HEK293 (cell line): ENCODE measurements around the gene ARPC4.

ENCODE experiments used
- CTCF ChIA-PET: fragments of 350-600 bp; formaldehyde crosslinking; extraction: SDS; loops from one replicate; lab custom pipeline; 2021; ENCODE audit warnings: antibody characterized with exemption; lab: Yijun Ruan, JAX
- POLR2A ChIA-PET: fragments of 300-600 bp; formaldehyde crosslinking; extraction: SDS; loops from one replicate; lab custom pipeline; 2020; ENCODE audit warnings: antibody characterized with exemption, inconsistent platforms; lab: Yijun Ruan, JAX
- H3K27ac ChIP-seq: fragments of 200-500 bp; sonication (Bioruptor generic); 2 replicates; pipeline ENCODE4 v1.5.1; 2014; ENCODE audit warnings: low read depth, low read length, control low read depth, inconsistent platforms; ENCODE audit errors: extremely low read depth
- H3K36me3 ChIP-seq, 2 experiments: fragments of 200-500 bp in 1 of 2; sonication (Bioruptor generic) in 1 of 2; 1 replicate in 1 of 2; 2 replicates in 1 of 2; pipeline ENCODE4 v1.5.1; 2014 to 2017; ENCODE audit warnings: inconsistent platforms in 2 of 2, low read length in 2 of 2; ENCODE audit not compliant: control insufficient read depth in 2 of 2, insufficient read depth in 1 of 2
- H3K4me1 ChIP-seq: fragments of 200-500 bp; sonication (Bioruptor generic); 2 replicates; pipeline ENCODE4 v1.5.1; 2014; ENCODE audit warnings: mild to moderate bottlenecking, low read length, inconsistent platforms; ENCODE audit not compliant: control insufficient read depth, insufficient read depth
- H3K4me3 ChIP-seq: 2 replicates; pipeline ENCODE4 v1.5.1; 2011; ENCODE audit warnings: low read depth, mild to moderate bottlenecking, control low read depth, low read length, moderate library complexity
- H3K9me3 ChIP-seq: fragments of 200-500 bp; sonication (Bioruptor generic); 2 replicates; pipeline ENCODE4 v1.5.1; 2014; ENCODE audit warnings: low read depth, low read length, inconsistent platforms; ENCODE audit not compliant: control insufficient read depth, insufficient read depth
- GLIS1 ChIP-seq: fragments of 450-650 bp; formaldehyde crosslinking; IDR thresholded peaks from 2 replicates; pipeline ENCODE4 v1.5.1; 2016; ENCODE audit warnings: missing biosample characterization, missing genetic modification characterization
- KLF10 ChIP-seq: fragments of 450-650 bp; IDR thresholded peaks from 2 replicates; pipeline ENCODE4 v1.5.1; 2018; ENCODE audit warnings: missing biosample characterization, mild to moderate bottlenecking, missing genetic modification characterization
- KLF16 ChIP-seq: fragments of 450-650 bp; formaldehyde crosslinking; IDR thresholded peaks from 2 replicates; pipeline ENCODE4 v1.5.1; 2017; ENCODE audit warnings: missing biosample characterization, missing genetic modification characterization
- MZF1 ChIP-seq: fragments of 450-650 bp; formaldehyde crosslinking; IDR thresholded peaks from 2 replicates; pipeline ENCODE4 v1.5.1; 2017; ENCODE audit warnings: missing biosample characterization, missing genetic modification characterization, borderline replicate concordance
- SP7 ChIP-seq: fragments of 450-650 bp; formaldehyde crosslinking; IDR thresholded peaks from 2 replicates; pipeline ENCODE4 v1.5.1; 2016; ENCODE audit warnings: missing biosample characterization, missing genetic modification characterization
- WT1 ChIP-seq: fragments of 450-650 bp; formaldehyde crosslinking; IDR thresholded peaks from 2 replicates; pipeline ENCODE4 v1.5.1; 2016; ENCODE audit warnings: missing biosample characterization, missing genetic modification characterization
- ZBTB48 ChIP-seq: fragments of 450-650 bp; formaldehyde crosslinking; IDR thresholded peaks from 2 replicates; pipeline ENCODE4 v1.5.1; 2016; ENCODE audit warnings: missing biosample characterization, missing genetic modification characterization
- ZFHX2 ChIP-seq: fragments of 450-650 bp; formaldehyde crosslinking; conservative IDR thresholded peaks from 2 replicates; pipeline ENCODE4 v1.5.1; 2016; ENCODE audit warnings: missing biosample characterization, missing genetic modification characterization
- ZNF311 ChIP-seq: fragments of 450-650 bp; formaldehyde crosslinking; IDR thresholded peaks from 2 replicates; pipeline ENCODE4 v1.5.1; 2017; ENCODE audit warnings: missing biosample characterization, missing genetic modification characterization, borderline replicate concordance
- ZNF341 ChIP-seq: fragments of 450-650 bp; formaldehyde crosslinking; IDR thresholded peaks from 2 replicates; pipeline ENCODE4; 2016; ENCODE audit warnings: low read depth, missing biosample characterization, missing genetic modification characterization
- ZNF354C ChIP-seq: fragments of 450-650 bp; formaldehyde crosslinking; IDR thresholded peaks from 2 replicates; pipeline ENCODE4 v1.5.1; 2016; ENCODE audit warnings: missing biosample characterization, missing genetic modification characterization, low read depth, borderline replicate concordance
- ZNF514 ChIP-seq: fragments of 450-650 bp; formaldehyde crosslinking; IDR thresholded peaks from 2 replicates; pipeline ENCODE4 v1.5.1; 2016; ENCODE audit warnings: missing biosample characterization, missing genetic modification characterization
- ZNF555 ChIP-seq: fragments of 450-650 bp; formaldehyde crosslinking; conservative IDR thresholded peaks from 2 replicates; pipeline ENCODE4 v1.5.1; 2017; ENCODE audit warnings: missing biosample characterization, mild to moderate bottlenecking, missing genetic modification characterization, inconsistent platforms
- ZNF560 ChIP-seq: fragments of 450-650 bp; formaldehyde crosslinking; IDR thresholded peaks from 2 replicates; pipeline ENCODE4 v1.5.1; 2017; ENCODE audit warnings: missing biosample characterization, missing genetic modification characterization, borderline replicate concordance
- ZNF610 ChIP-seq: fragments of 450-650 bp; formaldehyde crosslinking; IDR thresholded peaks from 2 replicates; pipeline ENCODE4 v1.5.1; 2016; ENCODE audit warnings: missing biosample characterization, missing genetic modification characterization, borderline replicate concordance
- ZNF623 ChIP-seq: fragments of 450-650 bp; formaldehyde crosslinking; IDR thresholded peaks from 2 replicates; pipeline ENCODE4 v1.5.1; 2016; ENCODE audit warnings: missing biosample characterization, missing genetic modification characterization
- ZNF624 ChIP-seq: fragments of 450-650 bp; formaldehyde crosslinking; IDR thresholded peaks from 2 replicates; pipeline ENCODE4 v1.5.1; 2017; ENCODE audit warnings: missing biosample characterization, missing genetic modification characterization
- ZNF660 ChIP-seq: fragments of 450-650 bp; IDR thresholded peaks from 2 replicates; pipeline ENCODE4 v1.5.1; 2018; ENCODE audit warnings: missing biosample characterization, mild to moderate bottlenecking, missing genetic modification characterization
- ZNF785 ChIP-seq: fragments of 450-650 bp; formaldehyde crosslinking; IDR thresholded peaks from 2 replicates; pipeline ENCODE4 v1.5.1; 2016; ENCODE audit warnings: missing biosample characterization, missing genetic modification characterization
- ZSCAN16 ChIP-seq: fragments of 450-650 bp; formaldehyde crosslinking; IDR thresholded peaks from 2 replicates; pipeline ENCODE4 v1.5.1; 2016; ENCODE audit warnings: missing biosample characterization, missing genetic modification characterization
- ZSCAN30 ChIP-seq: fragments of 450-650 bp; IDR thresholded peaks from 2 replicates; pipeline ENCODE4 v1.5.1; 2018; ENCODE audit warnings: missing biosample characterization, mild to moderate bottlenecking, missing genetic modification characterization, moderate library complexity
- TF ChIP-seq, protein P1 (sequence below): fragments of 450-650 bp; formaldehyde crosslinking; IDR thresholded peaks from 2 replicates; pipeline ENCODE4 v1.5.1; 2017; ENCODE audit warnings: missing biosample characterization, missing genetic modification characterization
- TF ChIP-seq, protein P2 (sequence below): fragments of 450-650 bp; formaldehyde crosslinking; IDR thresholded peaks from 2 replicates; pipeline ENCODE4 v1.5.1; 2016; ENCODE audit warnings: missing biosample characterization, missing genetic modification characterization
- TF ChIP-seq, protein P3 (sequence below): fragments of 450-650 bp; formaldehyde crosslinking; conservative IDR thresholded peaks from 2 replicates; pipeline ENCODE4 v1.5.1; 2016; ENCODE audit warnings: low read depth, missing biosample characterization, missing genetic modification characterization
- TF ChIP-seq, protein P4 (sequence below): fragments of 450-650 bp; formaldehyde crosslinking; IDR thresholded peaks from 2 replicates; pipeline ENCODE4 v1.5.1; 2017; ENCODE audit warnings: missing biosample characterization, missing genetic modification characterization
- TF ChIP-seq, protein P5 (sequence below): fragments of 450-650 bp; formaldehyde crosslinking; IDR thresholded peaks from 2 replicates; pipeline ENCODE4 v1.5.1; 2016; ENCODE audit warnings: missing biosample characterization, missing genetic modification characterization

ARPC4 gene

DNA sequence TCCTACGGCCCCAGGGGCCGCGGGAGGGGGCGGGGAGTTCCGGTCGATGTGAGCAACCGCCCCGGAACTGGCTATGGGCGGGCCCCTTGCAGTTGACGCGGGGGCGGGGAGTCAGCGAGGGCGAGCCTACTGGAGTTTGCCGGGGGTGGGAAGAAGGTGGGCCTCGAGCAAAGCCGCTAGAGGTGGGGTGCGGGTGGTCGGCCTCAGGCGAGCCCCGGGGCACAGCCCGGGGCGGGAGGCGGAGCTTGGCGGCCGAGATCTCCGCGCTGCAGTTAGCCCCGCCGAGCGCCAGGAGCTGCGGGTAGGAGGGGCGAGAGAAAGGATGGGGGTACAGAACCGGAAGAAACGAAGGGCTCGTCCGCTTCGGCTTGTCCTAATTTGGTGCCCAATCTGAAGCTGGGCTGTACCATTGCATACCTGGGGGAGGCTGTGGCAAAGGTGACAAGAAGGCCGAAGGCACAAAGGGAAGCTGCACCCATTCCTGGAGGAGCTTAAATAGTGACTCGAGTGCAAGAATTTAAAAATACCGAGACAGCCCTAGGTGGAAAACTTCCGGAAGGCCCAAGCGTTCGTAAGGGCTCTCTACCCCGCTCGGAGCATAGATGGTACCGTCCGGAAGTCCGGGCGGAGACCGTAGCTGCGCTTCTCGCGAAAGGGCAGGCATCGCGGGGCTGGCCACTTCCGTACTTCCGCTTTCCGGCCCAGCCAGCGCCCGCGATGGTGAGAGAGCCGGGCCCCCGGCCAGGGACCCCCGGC, at the start of gene ARPC4, which contains the start of gene TADA3 (continued):
- TF ChIP-seq KLF10 (tag by site-specific recombination) (peak; percentile 96), ZNF610 (tag by site-specific recombination) (no peak), SP7 (tag by site-specific recombination) (peak; percentile 80), ZNF354C (tag by site-specific recombination) (no peak), GLIS1 (peak; percentile 63), ZNF560 (tag by site-specific recombination) (no peak), KLF16 (tag by site-specific recombination) (peak; percentile 64), ZFHX2 (tag by site-specific recombination) (peak; percentile 98), ZNF341 (tag by site-specific recombination) (peak; percentile 31; the same call in 1 of the 2 replicates), ZNF624 (no peak), ZNF311 (no peak), ZNF660 (tag by site-specific recombination) (peak; percentile 80; the same call in 1 of the 2 replicates)
- TF ChIP-seq, protein P1, sequence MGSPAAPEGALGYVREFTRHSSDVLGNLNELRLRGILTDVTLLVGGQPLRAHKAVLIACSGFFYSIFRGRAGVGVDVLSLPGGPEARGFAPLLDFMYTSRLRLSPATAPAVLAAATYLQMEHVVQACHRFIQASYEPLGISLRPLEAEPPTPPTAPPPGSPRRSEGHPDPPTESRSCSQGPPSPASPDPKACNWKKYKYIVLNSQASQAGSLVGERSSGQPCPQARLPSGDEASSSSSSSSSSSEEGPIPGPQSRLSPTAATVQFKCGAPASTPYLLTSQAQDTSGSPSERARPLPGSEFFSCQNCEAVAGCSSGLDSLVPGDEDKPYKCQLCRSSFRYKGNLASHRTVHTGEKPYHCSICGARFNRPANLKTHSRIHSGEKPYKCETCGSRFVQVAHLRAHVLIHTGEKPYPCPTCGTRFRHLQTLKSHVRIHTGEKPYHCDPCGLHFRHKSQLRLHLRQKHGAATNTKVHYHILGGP (tag by site-specific recombination), result no peak
- TF ChIP-seq, protein P2, sequence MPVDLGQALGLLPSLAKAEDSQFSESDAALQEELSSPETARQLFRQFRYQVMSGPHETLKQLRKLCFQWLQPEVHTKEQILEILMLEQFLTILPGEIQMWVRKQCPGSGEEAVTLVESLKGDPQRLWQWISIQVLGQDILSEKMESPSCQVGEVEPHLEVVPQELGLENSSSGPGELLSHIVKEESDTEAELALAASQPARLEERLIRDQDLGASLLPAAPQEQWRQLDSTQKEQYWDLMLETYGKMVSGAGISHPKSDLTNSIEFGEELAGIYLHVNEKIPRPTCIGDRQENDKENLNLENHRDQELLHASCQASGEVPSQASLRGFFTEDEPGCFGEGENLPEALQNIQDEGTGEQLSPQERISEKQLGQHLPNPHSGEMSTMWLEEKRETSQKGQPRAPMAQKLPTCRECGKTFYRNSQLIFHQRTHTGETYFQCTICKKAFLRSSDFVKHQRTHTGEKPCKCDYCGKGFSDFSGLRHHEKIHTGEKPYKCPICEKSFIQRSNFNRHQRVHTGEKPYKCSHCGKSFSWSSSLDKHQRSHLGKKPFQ (tag by site-specific recombination), result no peak
- TF ChIP-seq, protein P3, sequence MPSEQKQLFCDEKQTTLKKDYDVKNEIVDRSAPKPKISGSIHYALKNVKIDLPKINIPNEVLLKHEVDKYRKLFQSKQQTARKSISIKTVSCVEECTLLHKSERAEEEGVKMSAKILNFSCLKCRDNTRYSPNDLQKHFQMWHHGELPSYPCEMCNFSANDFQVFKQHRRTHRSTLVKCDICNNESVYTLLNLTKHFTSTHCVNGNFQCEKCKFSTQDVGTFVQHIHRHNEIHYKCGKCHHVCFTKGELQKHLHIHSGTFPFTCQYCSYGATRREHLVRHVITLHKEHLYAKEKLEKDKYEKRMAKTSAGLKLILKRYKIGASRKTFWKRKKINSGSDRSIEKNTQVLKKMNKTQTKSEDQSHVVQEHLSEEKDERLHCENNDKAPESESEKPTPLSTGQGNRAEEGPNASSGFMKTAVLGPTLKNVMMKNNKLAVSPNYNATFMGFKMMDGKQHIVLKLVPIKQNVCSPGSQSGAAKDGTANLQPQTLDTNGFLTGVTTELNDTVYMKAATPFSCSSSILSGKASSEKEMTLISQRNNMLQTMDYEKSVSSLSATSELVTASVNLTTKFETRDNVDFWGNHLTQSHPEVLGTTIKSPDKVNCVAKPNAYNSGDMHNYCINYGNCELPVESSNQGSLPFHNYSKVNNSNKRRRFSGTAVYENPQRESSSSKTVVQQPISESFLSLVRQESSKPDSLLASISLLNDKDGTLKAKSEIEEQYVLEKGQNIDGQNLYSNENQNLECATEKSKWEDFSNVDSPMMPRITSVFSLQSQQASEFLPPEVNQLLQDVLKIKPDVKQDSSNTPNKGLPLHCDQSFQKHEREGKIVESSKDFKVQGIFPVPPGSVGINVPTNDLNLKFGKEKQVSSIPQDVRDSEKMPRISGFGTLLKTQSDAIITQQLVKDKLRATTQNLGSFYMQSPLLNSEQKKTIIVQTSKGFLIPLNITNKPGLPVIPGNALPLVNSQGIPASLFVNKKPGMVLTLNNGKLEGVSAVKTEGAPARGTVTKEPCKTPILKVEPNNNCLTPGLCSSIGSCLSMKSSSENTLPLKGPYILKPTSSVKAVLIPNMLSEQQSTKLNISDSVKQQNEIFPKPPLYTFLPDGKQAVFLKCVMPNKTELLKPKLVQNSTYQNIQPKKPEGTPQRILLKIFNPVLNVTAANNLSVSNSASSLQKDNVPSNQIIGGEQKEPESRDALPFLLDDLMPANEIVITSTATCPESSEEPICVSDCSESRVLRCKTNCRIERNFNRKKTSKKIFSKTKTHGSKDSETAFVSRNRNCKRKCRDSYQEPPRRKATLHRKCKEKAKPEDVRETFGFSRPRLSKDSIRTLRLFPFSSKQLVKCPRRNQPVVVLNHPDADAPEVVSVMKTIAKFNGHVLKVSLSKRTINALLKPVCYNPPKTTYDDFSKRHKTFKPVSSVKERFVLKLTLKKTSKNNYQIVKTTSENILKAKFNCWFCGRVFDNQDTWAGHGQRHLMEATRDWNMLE, result peak; percentile 84

DNA sequence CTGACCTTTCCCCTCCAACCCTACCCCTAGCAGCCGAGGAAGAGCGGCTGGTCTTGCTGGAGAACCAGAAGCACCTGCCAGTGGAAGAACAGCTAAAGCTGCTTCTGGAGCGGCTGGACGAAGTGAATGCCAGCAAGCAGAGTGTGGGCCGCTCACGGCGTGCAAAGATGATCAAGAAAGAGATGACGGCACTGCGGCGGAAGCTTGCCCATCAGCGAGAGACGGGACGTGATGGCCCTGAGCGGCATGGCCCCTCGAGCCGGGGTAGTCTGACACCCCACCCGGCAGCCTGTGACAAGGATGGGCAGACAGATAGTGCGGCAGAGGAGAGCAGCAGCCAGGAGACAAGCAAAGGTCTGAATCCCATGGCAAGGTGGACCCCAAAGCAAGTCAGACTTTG, 49.3 kb upstream of the ARPC4 start:
- no peaks in the 10 kb centered on the region for H3K4me1 ChIP-seq
- H3K9me3 ChIP-seq, result no peaks in the 10 kb centered on the region
- H3K36me3 ChIP-seq, result peaks cover 17 to 100% of the 10 kb centered on the region in 2 experiments
- ChIA-PET POLR2A (interaction anchor here (0.5 kb wide), 1 partner anchor 55 kb away, joined by 3 read pairs; no protein-coding TSS in a partner anchor), CTCF (interaction anchor here (0.9 kb wide), 1 partner anchor 8 kb away, joined by 3 read pairs; no protein-coding TSS in a partner anchor)
- no peak overlapping the region for H3K4me3 ChIP-seq
- no peak overlapping the region for H3K27ac ChIP-seq
- TF ChIP-seq WT1 (tag by site-specific recombination) (no peak), ZNF623 (no peak), ZNF785 (tag by site-specific recombination) (no peak), ZBTB48 (tag by site-specific recombination) (no peak), MZF1 (tag by site-specific recombination) (no peak), SP7 (tag by site-specific recombination) (no peak), ZSCAN30 (tag by site-specific recombination) (no peak), ZNF514 (tag by site-specific recombination) (no peak), ZSCAN16 (tag by site-specific recombination) (no peak), ZNF555 (tag by site-specific recombination) (no peak)
- TF ChIP-seq, protein P4, sequence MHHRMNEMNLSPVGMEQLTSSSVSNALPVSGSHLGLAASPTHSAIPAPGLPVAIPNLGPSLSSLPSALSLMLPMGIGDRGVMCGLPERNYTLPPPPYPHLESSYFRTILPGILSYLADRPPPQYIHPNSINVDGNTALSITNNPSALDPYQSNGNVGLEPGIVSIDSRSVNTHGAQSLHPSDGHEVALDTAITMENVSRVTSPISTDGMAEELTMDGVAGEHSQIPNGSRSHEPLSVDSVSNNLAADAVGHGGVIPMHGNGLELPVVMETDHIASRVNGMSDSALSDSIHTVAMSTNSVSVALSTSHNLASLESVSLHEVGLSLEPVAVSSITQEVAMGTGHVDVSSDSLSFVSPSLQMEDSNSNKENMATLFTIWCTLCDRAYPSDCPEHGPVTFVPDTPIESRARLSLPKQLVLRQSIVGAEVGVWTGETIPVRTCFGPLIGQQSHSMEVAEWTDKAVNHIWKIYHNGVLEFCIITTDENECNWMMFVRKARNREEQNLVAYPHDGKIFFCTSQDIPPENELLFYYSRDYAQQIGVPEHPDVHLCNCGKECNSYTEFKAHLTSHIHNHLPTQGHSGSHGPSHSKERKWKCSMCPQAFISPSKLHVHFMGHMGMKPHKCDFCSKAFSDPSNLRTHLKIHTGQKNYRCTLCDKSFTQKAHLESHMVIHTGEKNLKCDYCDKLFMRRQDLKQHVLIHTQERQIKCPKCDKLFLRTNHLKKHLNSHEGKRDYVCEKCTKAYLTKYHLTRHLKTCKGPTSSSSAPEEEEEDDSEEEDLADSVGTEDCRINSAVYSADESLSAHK (tag by site-specific recombination), result no peak
- TF ChIP-seq, protein P5, sequence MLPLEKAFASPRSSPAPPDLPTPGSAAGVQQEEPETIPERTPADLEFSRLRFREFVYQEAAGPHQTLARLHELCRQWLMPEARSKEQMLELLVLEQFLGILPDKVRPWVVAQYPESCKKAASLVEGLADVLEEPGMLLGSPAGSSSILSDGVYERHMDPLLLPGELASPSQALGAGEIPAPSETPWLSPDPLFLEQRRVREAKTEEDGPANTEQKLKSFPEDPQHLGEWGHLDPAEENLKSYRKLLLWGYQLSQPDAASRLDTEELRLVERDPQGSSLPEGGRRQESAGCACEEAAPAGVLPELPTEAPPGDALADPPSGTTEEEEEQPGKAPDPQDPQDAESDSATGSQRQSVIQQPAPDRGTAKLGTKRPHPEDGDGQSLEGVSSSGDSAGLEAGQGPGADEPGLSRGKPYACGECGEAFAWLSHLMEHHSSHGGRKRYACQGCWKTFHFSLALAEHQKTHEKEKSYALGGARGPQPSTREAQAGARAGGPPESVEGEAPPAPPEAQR, result no peak
